K562 (cell line): Measurements from ENCODE around the gene FGF2. TPM values are rescaled to one million over a fixed set of nuclear protein-coding genes. Genes with fewer than 3 reads are reported as not detected.

ENCODE experiments used
- ATF1 ChIP-seq, 2 experiments: fragments of 450-650 bp in 1 of 2; IDR thresholded peaks; 2 replicates each; pipeline ENCODE4 v1.6.1; 2016; ENCODE audit warnings: missing compliant biosample characterization in 1 of 2, missing genetic modification characterization in 1 of 2
- CBFA2T2 ChIP-seq: fragments of 450-650 bp; conservative IDR thresholded peaks from 2 replicates; pipeline ENCODE4 v1.6.1; 2017; ENCODE audit warnings: mild to moderate bottlenecking
- CCNT2 ChIP-seq: IDR thresholded peaks from 2 replicates; pipeline ENCODE4 v1.6.1; 2011; ENCODE audit warnings: borderline replicate concordance, low read depth, mild to moderate bottlenecking, moderate library complexity, mixed read lengths, low read length; ENCODE audit not compliant: insufficient read length; ENCODE audit errors: extremely low read depth
- ETS1 ChIP-seq: conservative IDR thresholded peaks from 2 replicates; pipeline ENCODE4 v1.6.1; 2011; ENCODE audit warnings: low read depth, mild to moderate bottlenecking, low read length; ENCODE audit not compliant: control insufficient read depth
- HDAC3 ChIP-seq: fragments of 450-650 bp; IDR thresholded peaks from 2 replicates; pipeline ENCODE4 v1.6.1; 2018; ENCODE audit warnings: borderline replicate concordance, mild to moderate bottlenecking, moderate library complexity; ENCODE audit not compliant: partially characterized antibody
- JUN ChIP-seq, 2 experiments: sonication (generic) in 1 of 2; formaldehyde crosslinking in 1 of 2; IDR thresholded peaks; 2 replicates each; pipeline versions ENCODE4 v1.6.1 to v1.8.0; 2012 to 2022; ENCODE audit warnings: borderline replicate concordance in 2 of 2, mild to moderate bottlenecking in 2 of 2, improper control_type of control experiment in 1 of 2, low read depth in 1 of 2, low read length in 1 of 2, missing genetic modification reagents in 1 of 2
- LCOR ChIP-seq: sonication (generic); formaldehyde crosslinking; IDR thresholded peaks from 2 replicates; pipeline ENCODE4 v1.8.0; 2022; ENCODE audit warnings: mild to moderate bottlenecking, missing genetic modification reagents
- MAFF ChIP-seq: IDR thresholded peaks from 2 replicates; pipeline ENCODE4 v1.6.1; 2012; ENCODE audit warnings: low read length, improper control_type of control experiment
- MBD2 ChIP-seq: sonication (generic); IDR thresholded peaks from 2 replicates; pipeline ENCODE4 v1.6.1; 2016; ENCODE audit warnings: low read depth, borderline replicate concordance
- RB1 ChIP-seq: fragments of 450-650 bp; IDR thresholded peaks from 2 replicates; pipeline ENCODE4 v1.6.1; 2017; ENCODE audit warnings: low read depth, mild to moderate bottlenecking
- RBFOX2 ChIP-seq: fragments of 200-400 bp; formaldehyde crosslinking; IDR thresholded peaks from 2 replicates; pipeline ENCODE4 v1.6.1; 2017; ENCODE audit warnings: low read depth, mild to moderate bottlenecking, low read length, moderate library complexity
- SIN3B ChIP-seq: fragments of 450-650 bp; IDR thresholded peaks from 2 replicates; pipeline ENCODE4 v1.6.1; 2017; ENCODE audit warnings: low read depth, mild to moderate bottlenecking, moderate library complexity
- SLC30A9 ChIP-seq: fragments of 250-450 bp; sonication (Bioruptor Pico); IDR thresholded peaks from 2 replicates; pipeline ENCODE4 v1.8.0; 2022; ENCODE audit warnings: mild to moderate bottlenecking, moderate library complexity
- SUPT5H ChIP-seq: fragments of 450-650 bp; IDR thresholded peaks from 2 replicates; pipeline ENCODE4 v1.6.1; 2016
- TRIM25 ChIP-seq: fragments of 450-650 bp; IDR thresholded peaks from 2 replicates; pipeline ENCODE4 v1.7.0; 2016; ENCODE audit warnings: borderline replicate concordance
- ZNF12 ChIP-seq: sonication (generic); formaldehyde crosslinking; IDR thresholded peaks from 2 replicates; pipeline ENCODE4 v1.4.0; 2020; ENCODE audit warnings: mild to moderate bottlenecking, missing genetic modification reagents
- ZNF175 ChIP-seq: fragments of 200-800 bp; sonication (Bioruptor generic); IDR thresholded peaks from 2 replicates; pipeline ENCODE4 v1.6.1; 2016; ENCODE audit warnings: low read depth, mild to moderate bottlenecking, missing genetic modification characterization, missing compliant biosample characterization
- ZNF592 ChIP-seq: fragments of 450-650 bp; IDR thresholded peaks from 2 replicates; pipeline ENCODE4 v1.6.1; 2017; ENCODE audit warnings: antibody characterized with exemption, mild to moderate bottlenecking
- ZNF696 ChIP-seq: fragments of 250-450 bp; sonication (Bioruptor Pico); conservative IDR thresholded peaks from 2 replicates; pipeline ENCODE4 v1.4.0; 2020; ENCODE audit warnings: mild to moderate bottlenecking, moderate library complexity
- polyA plus RNA-seq, 8 experiments: library from polyadenylated mRNA; depleted of rRNA in 4 of 8; stranded (reverse) in 5 of 8; unstranded in 3 of 8; fragments of >200 nt; fragmentation: Nextera tagmentation in 2 of 8; fragmentation: Illumina TruSeq in 1 of 8; extraction: Ambion mirVana in 2 of 8; extraction: Trizol in 1 of 8; gene quantifications; 2 replicates each; pipeline versions ENCODE4 v1.2.1 to v1.2.3, GENCODE V29; 2011 to 2014; ENCODE audit warnings: inconsistent platforms in 1 of 8, missing spikeins in 1 of 8
- total RNA-seq, 7 experiments: library from RNA; depleted of rRNA in 6 of 7; stranded (reverse); fragments of >200 nt in 6 of 7; fragmentation: Illumina TruSeq in 2 of 7; extraction: Trizol in 2 of 7; gene quantifications; 2 replicates each; pipeline versions ENCODE4 v1.2.1 to v1.2.3, GENCODE V29; 2011 to 2021; ENCODE audit warnings: low replicate concordance in 1 of 7
- TF ChIP-seq, protein P1 (sequence below): sonication (generic); formaldehyde crosslinking; IDR thresholded peaks from 2 replicates; pipeline ENCODE4 v1.9.0; 2022; ENCODE audit warnings: mild to moderate bottlenecking, missing genetic modification reagents

Gene FGF2
- total and polyA plus RNA-seq, 9 of the 15 experiments (the other 6 are each of a cell fraction or from before 2014, with no cell fraction given), result 2.5 to 19.4 (median 9.2) TPM

DNA sequence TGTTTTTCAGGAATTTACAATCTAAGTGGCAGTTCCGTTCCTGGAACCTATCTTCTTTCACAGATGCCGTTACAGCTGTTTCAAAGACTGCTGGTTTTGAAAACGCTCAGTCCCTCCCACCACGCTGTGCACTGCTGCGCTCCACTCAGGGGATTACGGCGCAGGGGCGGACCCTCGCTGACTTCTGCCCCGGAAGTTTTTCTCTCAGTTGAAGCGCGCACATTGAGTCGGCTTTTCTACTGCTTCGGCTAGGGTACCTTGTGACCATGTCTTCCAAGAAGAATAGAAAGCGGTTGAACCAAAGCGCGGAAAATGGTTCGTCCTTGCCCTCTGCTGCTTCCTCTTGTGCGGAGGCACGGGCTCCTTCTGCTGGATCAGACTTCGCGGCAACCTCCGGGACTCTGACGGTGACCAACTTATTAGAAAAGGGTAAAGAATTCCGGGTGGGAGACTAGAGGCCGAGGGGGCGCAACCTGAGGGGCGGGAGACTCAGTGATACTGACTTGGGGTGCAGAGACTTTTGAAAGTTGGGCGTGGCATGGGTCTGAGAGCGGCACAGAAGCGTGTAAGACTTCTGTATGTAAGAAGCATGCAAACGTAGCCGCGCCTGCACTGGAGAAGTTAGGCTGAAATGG, 96.4 kb downstream of the FGF2 start (continued):
- TF ChIP-seq ZNF592, result 0 out of 2 replicates have a peak, but pooled peaks have one; percentile 33
- peak; percentile 45 for TF ChIP-seq MBD2
- peak; percentile 66; the same call in 1 of the 2 replicates for TF ChIP-seq LCOR (CRISPR knock-in tag)
- TF ChIP-seq HDAC3, result peak; percentile 16
- TF ChIP-seq ZNF696, result no peak
- 0 out of 2 replicates have a peak, but pooled peaks have one; percentile 34 for TF ChIP-seq ZNF12 (CRISPR knock-in tag)
- no peak for TF ChIP-seq CCNT2
- no peak for TF ChIP-seq ZNF175 (CRISPR knock-in tag)
- peak; percentile 59 for TF ChIP-seq CBFA2T2
- TF ChIP-seq TRIM25, result no peak
- TF ChIP-seq SIN3B, result peak; percentile 60; the same call in 1 of the 2 replicates
- TF ChIP-seq SLC30A9 (CRISPR knock-in tag), result no peak
- TF ChIP-seq SUPT5H, result peak; percentile 61
- TF ChIP-seq, protein P1, sequence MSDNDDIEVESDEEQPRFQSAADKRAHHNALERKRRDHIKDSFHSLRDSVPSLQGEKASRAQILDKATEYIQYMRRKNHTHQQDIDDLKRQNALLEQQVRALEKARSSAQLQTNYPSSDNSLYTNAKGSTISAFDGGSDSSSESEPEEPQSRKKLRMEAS (CRISPR knock-in tag), result peak; percentile 39; the same call in 1 of the 2 replicates
- TF ChIP-seq RBFOX2, result peak; percentile 59; the same call in 1 of the 2 replicates
- peak; percentile 61 for TF ChIP-seq ETS1
- TF ChIP-seq JUN (IDR thresholded peaks at IDR 0.05; ENCODE audit: borderline replicate concordance, low read depth, low read length), result peak; percentile 57; the same call in 1 of the 2 replicates
- TF ChIP-seq JUN (CRISPR knock-in tag; IDR thresholded peaks at IDR 0.05; ENCODE audit: borderline replicate concordance), result no peak
- 0 out of 2 replicates have a peak, but pooled peaks have one; percentile 4 for TF ChIP-seq MAFF
- TF ChIP-seq ATF1 (CRISPR knock-in tag; IDR thresholded peaks at IDR 0.05), result no peak
- peak; percentile 54 for TF ChIP-seq ATF1 (tag; IDR thresholded peaks at IDR 0.05)
- TF ChIP-seq RB1, result peak; percentile 34; the same call in 1 of the 2 replicates
